ENCODE data around the gene NSFL1C. TPM values are rescaled to one million over a fixed set of nuclear protein-coding genes. Genes with fewer than 3 reads are reported as not detected.

Gene NSFL1C
- total and polyA plus RNA-seq, 9 of the 15 experiments (the other 6 are each of a cell fraction or from before 2014, with no cell fraction given), result 20.8 to 119 (median 47.0) TPM

GRCh38 chr20:1503564-1504227 is 37.0 kb upstream of the NSFL1C start (continued):
- TF ChIP-seq CCAR2 (IDR thresholded peaks at IDR 0.05; ENCODE audit: low read depth, low read length) (no peak), ARID3A (IDR thresholded peaks at IDR 0.05; ENCODE audit: borderline replicate concordance, low read depth, low read length) (peak; percentile 67; the same call in 1 of the 2 replicates), TFE3 (CRISPR knock-in tag; IDR thresholded peaks at IDR 0.05) (no peak), ETS2 (tag; IDR thresholded peaks at IDR 0.05; ENCODE audit: borderline replicate concordance, poor library complexity, severe bottlenecking) (no peak), MCM3 (IDR thresholded peaks at IDR 0.05) (no peak), MYBL2 (IDR thresholded peaks at IDR 0.05; ENCODE audit: low read depth) (no peak), MYBL2 (CRISPR knock-in tag; IDR thresholded peaks at IDR 0.05; ENCODE audit: borderline replicate concordance) (no peak), HCFC1 (IDR thresholded peaks at IDR 0.05; ENCODE audit: low read depth, low read length) (peak; percentile 35; the same call in 1 of the 2 replicates), MIER1 (IDR thresholded peaks at IDR 0.05; ENCODE audit: low read depth) (no peak), ATF1 (CRISPR knock-in tag; IDR thresholded peaks at IDR 0.05) (no peak), ATF1 (tag; IDR thresholded peaks at IDR 0.05) (peak; percentile 53; the same call in 1 of the 2 replicates), CREB3 (tag; conservative IDR thresholded peaks at IDR 0.05; ENCODE audit: low read depth) (no peak), ZNF707 (CRISPR knock-in tag; conservative IDR thresholded peaks at IDR 0.05) (no peak), KLF10 (CRISPR knock-in tag; IDR thresholded peaks at IDR 0.05) (no peak), KHSRP (IDR thresholded peaks at IDR 0.05) (no peak), REST (IDR thresholded peaks at IDR 0.05; ENCODE audit: borderline replicate concordance) (peak; percentile 84), REST (CRISPR knock-in tag; IDR thresholded peaks at IDR 0.05; ENCODE audit: low read depth) (no peak)
